ENCODE data around the gene XPNPEP2. TPM values are rescaled to one million over a fixed set of nuclear protein-coding genes. Genes with fewer than 3 reads are reported as not detected.
A peak's percentile ranks its signal among the peaks of the same experiment; 100 is the strongest.

Gene XPNPEP2
- polyA plus RNA-seq, 10 donors, result 3.6 to 6.3 (median 4.6) TPM

DNA sequence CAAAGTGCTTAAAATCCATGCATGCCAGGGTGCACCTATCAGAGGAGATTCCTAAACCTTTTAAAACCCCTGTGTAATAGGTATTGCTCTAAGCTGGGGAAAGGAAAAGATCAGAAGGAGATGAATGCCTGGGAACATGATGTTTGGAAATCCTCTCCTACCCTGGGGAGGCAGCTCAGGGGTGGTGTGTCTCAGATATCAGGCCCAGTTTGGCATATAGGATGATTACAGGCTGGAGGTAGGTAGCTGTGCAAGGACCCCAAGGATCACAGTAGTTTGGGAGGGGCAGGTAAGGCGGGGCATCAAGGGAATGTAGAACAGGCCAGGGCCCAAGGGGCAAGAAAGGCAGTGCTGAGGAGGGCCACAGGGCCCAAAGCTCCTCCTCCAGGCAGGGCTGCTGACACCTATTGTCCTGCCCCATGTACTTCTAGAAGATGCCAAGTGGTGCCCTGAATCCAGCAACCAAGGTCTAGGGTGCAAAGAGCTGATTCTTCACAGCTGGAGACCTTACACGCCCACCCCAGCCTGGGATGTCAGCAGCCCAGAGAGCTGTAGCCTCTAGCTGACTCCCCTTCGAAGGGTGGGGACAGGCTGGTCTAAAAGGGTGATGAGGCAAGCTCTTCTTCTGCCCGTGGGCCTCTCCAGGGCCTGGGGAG lies 58.6 kb downstream of the XPNPEP2 start:
- no peak for DNase-seq

DNA sequence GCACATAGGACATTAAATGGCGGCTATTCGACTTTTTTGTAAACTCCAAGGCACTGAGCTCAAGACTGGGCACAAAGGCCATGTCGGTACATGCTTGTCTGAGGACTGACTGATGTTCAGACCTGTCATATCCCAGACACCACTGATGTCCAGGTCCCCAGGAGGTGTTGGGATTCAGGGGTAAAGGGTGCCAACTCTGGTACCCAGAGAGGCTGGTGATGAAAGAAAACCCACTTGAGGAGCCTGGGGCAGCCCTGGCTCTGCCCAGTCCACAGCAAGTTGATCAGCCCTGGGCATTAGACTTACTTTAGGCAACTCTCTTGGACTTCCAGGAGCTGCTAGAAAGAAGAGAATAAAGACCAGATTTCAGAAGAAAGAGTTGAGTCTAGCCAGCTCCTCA lies 59.7 kb downstream of the XPNPEP2 start:
- no peak for DNase-seq

DNA sequence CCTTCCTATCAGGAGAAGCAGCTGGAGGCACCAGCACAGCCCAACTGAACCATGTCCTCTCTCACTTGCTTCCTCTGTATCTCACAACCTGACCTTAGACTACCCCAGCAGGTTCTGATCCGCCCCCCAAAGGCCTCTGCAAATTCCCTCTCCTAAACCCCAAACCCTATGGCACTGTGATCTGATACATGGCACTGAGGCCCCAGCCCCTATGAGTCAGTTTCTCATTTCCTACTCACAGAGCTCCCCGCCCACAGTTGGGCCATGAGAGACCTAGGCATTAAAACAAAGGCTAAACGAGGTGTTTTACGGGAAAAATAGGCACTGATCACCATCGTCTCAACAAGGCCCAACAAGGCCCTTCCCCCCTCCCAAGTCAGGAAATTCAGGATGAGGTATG lies 60.1 kb downstream of the XPNPEP2 start:
- DNase-seq, result no peak

DNA sequence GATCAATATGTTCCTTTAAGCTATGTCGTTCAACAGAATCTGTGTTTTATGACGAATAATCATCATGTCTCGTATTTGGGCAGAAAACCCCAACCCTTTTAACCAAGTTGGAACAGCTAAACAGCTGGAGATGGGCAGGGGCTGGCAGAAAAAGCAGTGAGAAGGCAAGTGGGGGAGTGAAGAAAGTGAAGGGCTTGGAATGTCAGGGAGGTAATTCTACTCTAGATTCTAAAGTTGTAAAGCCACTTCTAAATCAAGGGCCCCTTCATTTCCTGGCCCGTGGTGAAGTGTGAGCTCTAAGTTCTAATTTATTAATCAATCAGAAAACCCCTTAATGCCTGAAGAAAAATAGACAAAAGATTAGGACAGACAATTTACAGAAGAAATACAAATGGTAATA lies 61.4 kb downstream of the XPNPEP2 start:
- no peak for DNase-seq

DNA sequence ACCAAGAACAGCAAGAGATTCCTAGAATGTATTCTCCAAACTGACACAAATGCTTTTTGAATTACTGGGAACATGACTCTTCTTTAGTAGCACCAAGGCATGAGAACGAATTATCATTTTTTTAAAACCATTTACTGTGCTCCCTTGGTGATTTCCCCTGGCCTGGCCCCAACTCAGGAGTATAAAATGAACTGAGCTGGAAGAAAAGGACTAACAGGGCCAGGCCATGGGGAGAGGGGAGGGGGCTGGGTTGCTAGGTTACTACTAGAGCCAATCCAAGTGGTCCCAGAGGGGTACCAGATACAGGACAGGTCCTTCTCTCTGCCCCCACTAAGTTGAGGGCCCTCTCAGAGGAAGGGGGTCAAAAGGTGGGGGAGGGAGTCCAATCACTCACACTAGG lies 64.1 kb downstream of the XPNPEP2 start:
- peak in 2 of 3 donors; percentile 30 to 52 for DNase-seq

DNA sequence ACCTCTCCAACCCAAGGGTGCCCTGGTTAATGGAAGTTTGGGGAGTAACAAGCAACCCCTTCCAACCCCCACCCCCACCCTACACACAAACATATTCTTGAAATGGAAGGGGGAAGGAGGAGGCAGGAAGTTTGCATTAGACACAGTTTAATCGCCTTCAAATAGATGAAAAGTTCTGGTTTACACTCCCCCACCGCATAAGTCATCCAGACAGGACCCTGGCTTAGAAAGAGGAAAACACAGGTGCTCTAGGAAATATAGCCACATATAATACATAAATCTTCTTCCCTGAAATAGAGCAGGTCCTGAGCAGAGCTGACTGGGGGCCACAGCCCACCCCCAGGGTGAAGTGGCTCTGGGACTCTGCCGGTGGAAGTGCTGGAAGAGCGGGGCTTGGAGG lies 66.0 kb downstream of the XPNPEP2 start:
- no peak for DNase-seq

DNA sequence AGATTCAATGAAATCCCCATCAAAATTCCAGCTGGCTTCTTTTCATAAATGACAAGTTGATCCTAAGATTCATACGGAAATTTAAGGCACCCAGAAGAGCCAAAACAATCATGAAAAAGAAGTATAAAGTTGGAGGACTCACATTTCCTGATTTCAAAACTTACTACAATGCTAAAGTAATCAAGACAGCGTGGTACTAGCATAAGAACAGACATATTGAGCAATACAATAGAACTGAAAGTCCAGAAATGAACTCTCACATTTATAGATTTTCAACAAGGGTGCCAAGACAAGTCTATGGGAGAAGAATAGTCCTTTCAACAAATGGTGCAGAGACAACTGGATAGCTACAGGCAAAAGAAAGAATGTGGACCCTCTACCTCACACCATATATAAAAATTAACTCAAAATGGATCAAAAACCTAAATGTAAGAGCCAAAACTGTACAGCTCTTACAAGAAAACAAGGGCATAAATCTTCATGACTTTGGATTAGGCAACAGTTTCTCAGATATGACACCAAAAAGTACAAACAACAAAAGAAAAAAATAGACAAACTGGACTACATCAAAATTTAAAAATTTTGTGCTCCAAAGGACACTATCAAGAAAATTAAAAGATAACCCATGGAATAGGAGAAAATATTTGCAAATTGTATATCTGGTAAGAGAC lies 69.5 kb downstream of the XPNPEP2 start:
- DNase-seq, result no peak

DNA sequence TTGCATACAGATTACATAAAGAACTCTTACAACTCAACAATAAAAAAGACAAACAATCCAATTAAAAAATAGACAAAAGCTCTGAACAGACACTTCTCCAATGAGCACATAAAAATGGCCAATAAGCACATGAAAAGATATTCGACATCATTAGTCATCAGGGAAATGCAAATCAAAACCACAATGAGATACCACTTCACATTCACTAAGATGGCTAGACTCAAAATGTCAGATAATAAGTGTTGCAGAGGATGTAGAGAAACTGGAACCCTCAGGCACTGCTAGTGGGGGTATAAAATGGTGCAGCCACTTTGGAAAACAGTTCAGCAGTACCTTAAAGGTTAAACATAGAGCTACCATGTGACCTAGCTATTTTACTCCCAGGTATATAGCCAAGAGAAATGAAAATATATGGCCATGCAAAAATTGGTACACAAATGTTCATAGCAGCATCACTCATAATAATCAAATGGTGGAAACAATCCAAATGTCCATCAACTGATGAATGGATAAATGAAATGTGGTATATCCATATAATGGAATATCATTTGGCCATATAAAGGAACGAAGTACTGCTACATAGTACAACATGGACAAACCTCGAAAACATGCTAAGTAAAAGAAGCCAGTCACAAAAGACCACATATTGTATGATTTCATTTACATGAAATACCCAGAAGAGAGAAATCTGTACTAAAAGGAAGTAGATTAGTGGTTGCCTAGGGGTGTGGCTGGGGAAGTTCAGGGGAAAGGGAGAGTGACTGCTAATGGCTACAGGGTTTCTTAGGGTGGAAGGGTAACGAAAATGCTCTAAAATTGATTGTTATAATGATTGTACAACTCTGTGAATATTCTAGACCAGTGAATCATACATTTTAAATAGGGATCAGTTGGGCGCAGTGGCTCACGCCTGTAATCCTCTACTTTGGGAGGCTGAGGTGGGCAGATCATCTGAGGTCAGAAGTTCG lies 70.3 kb downstream of the XPNPEP2 start:
- DNase-seq, result no peak

DNA sequence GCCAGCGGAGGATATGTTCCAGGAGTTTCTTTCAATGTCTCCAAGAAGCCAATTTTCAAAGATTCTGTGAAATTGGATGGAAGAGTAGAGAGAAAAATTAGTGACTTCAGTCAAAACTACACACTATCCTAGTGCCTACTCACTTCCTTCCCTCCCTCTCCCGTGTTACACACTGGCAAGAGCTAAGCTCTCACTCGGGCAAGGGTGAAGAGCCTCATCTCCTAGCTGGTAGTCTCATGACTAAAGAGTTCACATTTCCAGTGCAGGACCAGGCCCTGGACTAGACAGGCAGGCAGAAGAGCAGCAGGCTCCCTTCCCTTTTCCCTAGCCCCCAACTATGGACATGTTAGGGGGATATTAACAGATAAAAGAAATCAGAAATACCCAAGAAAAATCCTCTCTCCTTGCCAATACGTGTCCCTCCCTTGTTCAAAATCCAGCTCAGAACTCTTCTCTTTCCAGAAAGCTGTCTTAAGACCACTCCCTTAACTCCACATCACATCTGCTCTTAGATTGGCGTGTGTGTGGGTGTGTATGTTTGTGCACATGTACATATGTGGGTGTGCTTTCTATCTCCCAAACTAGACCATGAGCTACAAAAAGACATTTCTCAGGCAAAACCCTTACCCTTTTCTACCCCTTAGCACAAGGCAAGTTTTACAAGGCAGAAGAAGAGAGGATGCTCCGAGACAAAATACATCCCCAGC lies 75.0 kb downstream of the XPNPEP2 start:
- DNase-seq, result no peak

DNA sequence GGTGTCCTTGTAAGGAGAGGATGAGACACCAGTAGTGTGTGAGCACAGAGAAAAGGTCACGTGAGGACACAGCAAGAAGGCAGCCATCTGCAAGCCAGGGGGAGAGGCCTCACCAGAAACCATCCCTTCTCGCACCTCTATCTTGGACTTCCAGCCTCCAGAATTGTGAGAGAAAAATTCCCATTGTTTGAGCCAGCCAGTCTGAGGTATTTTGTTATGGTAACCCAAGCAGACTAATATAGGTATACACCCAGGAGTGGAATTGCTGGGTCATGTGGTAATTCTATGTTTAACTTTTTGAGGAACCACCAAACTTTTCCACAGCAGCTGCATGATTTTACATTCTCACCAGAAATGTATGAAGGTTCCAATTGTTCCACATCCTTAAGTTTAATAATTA lies 79.3 kb downstream of the XPNPEP2 start:
- no peak for DNase-seq

Other genes with a start within 250 kb of the XPNPEP2 start
- 100 to 1,000 TPM in 1 of 10 donors, 10 to 100 TPM in 9; 74.0 to 100 (median 83.4) TPM for gene SMARCA1, start 215.5 kb upstream of the XPNPEP2 start, polyA plus RNA-seq (ENCODE audit: insufficient read length in 10 of 10)
- gene OCRL, start 198.7 kb upstream of the XPNPEP2 start, polyA plus RNA-seq (ENCODE audit: insufficient read length in 10 of 10), result 10 to 100 TPM; 10.8 to 17.7 (median 14.0) TPM
- 10 to 100 TPM; 10.2 to 23.3 (median 16.5) TPM for gene APLN, start 84.0 kb upstream of the XPNPEP2 start, polyA plus RNA-seq (ENCODE audit: insufficient read length in 10 of 10)
- gene SASH3, start 41.0 kb downstream of the XPNPEP2 start, polyA plus RNA-seq (ENCODE audit: insufficient read length in 10 of 10), result 1 to 10 TPM; 2.1 to 8.2 (median 2.8) TPM
- 10 to 100 TPM; 30.1 to 39.0 (median 35.0) TPM for gene ZDHHC9, start 104.9 kb downstream of the XPNPEP2 start, polyA plus RNA-seq (ENCODE audit: insufficient read length in 10 of 10)
- gene UTP14A, start 167.2 kb downstream of the XPNPEP2 start, polyA plus RNA-seq (ENCODE audit: insufficient read length in 10 of 10), result 10 to 100 TPM; 18.5 to 26.0 (median 22.7) TPM
- 10 to 100 TPM; 14.2 to 17.1 (median 15.1) TPM for gene BCORL1, start 243.7 kb downstream of the XPNPEP2 start, polyA plus RNA-seq (ENCODE audit: insufficient read length in 10 of 10)